Measurements from ENCODE around the gene GPANK1. TPM values are rescaled to one million over a fixed set of nuclear protein-coding genes. Genes with fewer than 3 reads are reported as not detected.

GPANK1 gene
- total and polyA plus RNA-seq, 2 of the 13 experiments (the other 11 are each of a cell fraction or from before 2014, with no cell fraction given) = 15.4 to 22.8 TPM

GRCh38 chr6:31663961-31664789, 622 bp downstream of the GPANK1 start (continued):
- TF ChIP-seq ZBTB4 (CRISPR knock-in tag; IDR thresholded peaks at IDR 0.05; ENCODE audit: borderline replicate concordance) = peak; percentile 64; the same call in 1 of the 2 replicates
- peak; percentile 87 for TF ChIP-seq NR2F6 (IDR thresholded peaks at IDR 0.05)
- peak; percentile 90 for TF ChIP-seq NR2F6 (CRISPR knock-in tag; IDR thresholded peaks at IDR 0.05)
- peak; percentile 83; the same call in 1 of the 2 replicates for TF ChIP-seq TP53 (CRISPR knock-in tag; conservative IDR thresholded peaks at IDR 0.05)
- TF ChIP-seq ZNF574 (CRISPR knock-in tag; IDR thresholded peaks at IDR 0.05) = peak; percentile 17
- 0 out of 2 replicates have a peak, but pooled peaks have one; percentile 11 for TF ChIP-seq HNF1B (CRISPR knock-in tag; IDR thresholded peaks at IDR 0.05)
- 0 out of 2 replicates have a peak, but pooled peaks have one; percentile 17 for TF ChIP-seq ZNF512 (CRISPR knock-in tag; IDR thresholded peaks at IDR 0.05)
- TF ChIP-seq KDM2A (CRISPR knock-in tag; IDR thresholded peaks at IDR 0.05; ENCODE audit: borderline replicate concordance, low read depth) = peak; percentile 42; the same call in 1 of the 2 replicates
- TF ChIP-seq AGO2 (optimal IDR thresholded peaks at IDR 0.05; ENCODE audit: low read depth, low read length) = peak; percentile 81
- 0 out of 2 replicates have a peak, but pooled peaks have one; percentile 38 for TF ChIP-seq POGK (CRISPR knock-in tag; conservative IDR thresholded peaks at IDR 0.05)
- 0 out of 2 replicates have a peak, but pooled peaks have one; percentile 0 for TF ChIP-seq MLX (CRISPR knock-in tag; IDR thresholded peaks at IDR 0.05)
- peak; percentile 24; the same call in 1 of the 2 replicates for TF ChIP-seq STAG1 (CRISPR knock-in tag; IDR thresholded peaks at IDR 0.05)
- TF ChIP-seq ZNF550 (CRISPR knock-in tag; IDR thresholded peaks at IDR 0.05; ENCODE audit: borderline replicate concordance) = 0 out of 2 replicates have a peak, but pooled peaks have one; percentile 18
- TF ChIP-seq ZBTB38 (CRISPR knock-in tag; IDR thresholded peaks at IDR 0.05) = peak; percentile 74
- TF ChIP-seq NPAS2 (CRISPR knock-in tag; IDR thresholded peaks at IDR 0.05; ENCODE audit: borderline replicate concordance) = 0 out of 2 replicates have a peak, but pooled peaks have one; percentile 57

All from HepG2 (cell line).